Measurements from ENCODE around the gene NKD1.

Gene NKD1

GRCh38 chr16:50696126-50696525, 147.9 kb downstream of the NKD1 start:
- no peak for DNase-seq (ENCODE audit: low read depth)

- DNase-seq (ENCODE audit: low read depth): peak; percentile 28
Measured at GRCh38 chr16:50696575-50697420, 148.6 kb downstream of the NKD1 start.

- no peak for DNase-seq (ENCODE audit: low read depth)
Measured at GRCh38 chr16:50697421-50697715, 149.2 kb downstream of the NKD1 start.

- peak; percentile 37 for DNase-seq (ENCODE audit: low read depth)
Measured at GRCh38 chr16:50697881-50698767, 149.9 kb downstream of the NKD1 start.

Data from stimulated activated CD8-positive, alpha-beta memory T cell treated with anti-CD3 and anti-CD28 coated beads, Interleukin-12 subunit alpha, Interleukin-12 subunit beta, amount 100 ng/mL, for 4 hours (primary cell).